HL-60/S4 (cell line): Measurements from ENCODE around the gene MTMR12.

Experiments
- in situ Hi-C: fragments of 300-500 bp; cut with MboI; formaldehyde crosslinking; loops from 2 replicates; pipeline ENCODE4 v1.14.3; 2022; ENCODE audit warnings: low sequenced_read_pairs

Gene MTMR12

DNA sequence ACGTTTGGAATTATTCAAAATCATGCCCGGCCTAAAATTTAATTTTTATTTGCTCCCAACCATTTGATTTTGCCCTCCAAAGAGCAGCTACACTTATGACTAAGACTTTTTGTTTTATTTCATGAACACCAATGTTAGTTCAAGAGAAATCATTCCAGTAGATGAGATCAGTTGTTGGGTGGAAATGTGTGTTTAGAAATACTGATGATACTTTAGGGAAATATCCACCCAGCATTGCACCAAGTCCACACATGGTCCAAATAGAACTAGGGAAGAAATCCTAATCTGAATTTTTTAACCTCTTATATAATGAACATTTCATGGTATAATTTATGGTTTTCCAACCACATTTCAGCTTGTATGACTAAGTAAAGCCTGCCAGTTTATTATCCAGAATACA lies 110.3 kb downstream of the MTMR12 start:
- in situ Hi-C loops, result no loop called here

DNA sequence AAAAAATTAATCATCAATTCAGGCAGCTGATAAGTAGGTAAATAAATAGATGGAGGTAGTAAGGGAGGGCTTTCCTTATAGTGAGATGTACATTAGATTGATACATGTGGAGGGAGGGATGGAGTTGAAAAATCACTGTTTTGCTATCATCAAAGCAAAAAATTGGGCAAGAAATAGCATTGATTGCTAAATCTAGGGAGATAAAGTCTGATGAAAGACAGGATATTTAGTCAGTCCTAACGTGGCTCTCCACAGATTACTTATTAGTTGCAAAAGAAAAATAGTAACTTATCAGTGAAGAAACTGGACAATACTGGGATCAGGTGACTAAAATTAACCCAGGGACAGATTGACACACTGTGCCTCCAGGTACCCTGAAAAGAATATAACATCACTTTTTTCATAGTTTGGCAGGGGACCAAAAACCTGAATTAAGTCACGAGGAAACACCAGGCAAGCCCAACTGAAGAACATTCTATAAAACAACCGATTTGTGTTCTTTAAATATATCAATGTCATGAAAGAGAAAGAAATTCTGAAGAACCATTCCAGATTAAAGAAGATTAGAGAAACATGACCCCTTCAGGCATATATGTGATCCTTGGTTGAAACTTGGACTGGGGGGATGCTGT lies 111.5 kb downstream of the MTMR12 start:
- in situ Hi-C loops, result no loop called here

DNA sequence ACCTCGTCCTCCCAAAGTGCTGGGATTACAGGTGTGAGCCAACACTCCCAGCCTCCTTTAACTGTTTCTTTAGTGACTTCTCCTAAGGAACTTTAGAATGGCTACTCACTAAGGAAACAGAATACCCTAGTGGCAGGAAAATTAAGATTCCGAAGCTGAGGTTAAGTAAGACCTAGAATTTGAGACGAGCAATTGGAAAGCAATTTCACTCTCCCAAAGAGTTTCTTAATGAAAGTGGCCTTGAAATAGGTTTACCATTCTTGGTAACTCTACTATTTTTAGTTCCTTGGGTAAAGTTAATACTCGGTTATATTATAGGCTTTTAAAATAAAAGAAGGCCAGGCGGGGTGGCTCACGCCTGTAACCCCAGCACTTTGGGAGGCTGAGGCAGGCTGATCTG lies 115.7 kb downstream of the MTMR12 start:
- in situ Hi-C loops, result no loop called here

DNA sequence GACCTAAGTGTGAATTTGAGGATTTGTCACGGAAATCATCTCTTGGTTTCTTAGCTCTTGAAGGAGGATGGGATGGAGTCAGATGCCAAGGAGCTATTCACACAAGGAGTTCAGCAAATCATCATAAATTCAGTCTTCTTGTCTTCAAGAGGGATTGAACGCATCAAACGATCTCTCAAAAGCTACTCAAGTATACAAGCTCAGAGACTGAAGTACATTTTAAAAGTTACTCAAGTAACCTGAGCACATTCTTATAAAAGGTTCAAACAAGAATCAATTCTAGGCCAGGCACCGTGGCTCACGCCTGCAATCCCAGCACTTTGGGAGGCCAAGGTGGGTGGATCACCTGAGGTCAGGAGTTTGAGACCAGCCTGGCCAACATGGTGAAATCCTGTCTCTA lies 117.5 kb downstream of the MTMR12 start:
- in situ Hi-C loops, result no loop called here

DNA sequence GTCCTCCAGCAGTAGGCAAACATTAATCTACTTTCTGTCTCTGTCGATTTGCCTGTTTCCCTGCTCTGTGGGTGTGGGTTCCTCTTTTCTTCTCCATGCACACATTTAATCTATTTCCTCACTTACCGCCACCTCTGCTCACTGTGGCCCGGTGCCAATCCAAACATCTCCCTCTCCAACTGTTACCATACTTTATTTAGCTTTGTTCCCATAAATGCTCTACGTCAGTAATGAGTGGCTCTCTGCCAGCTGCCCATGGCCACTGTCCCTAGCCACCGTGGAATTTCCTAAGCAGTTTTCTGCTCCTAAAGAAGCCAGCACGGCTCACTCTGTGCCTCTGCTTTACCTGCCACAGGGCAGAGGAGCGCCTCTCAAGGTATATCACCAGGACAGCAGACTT lies 119.1 kb downstream of the MTMR12 start:
- in situ Hi-C loops, result no loop called here

DNA sequence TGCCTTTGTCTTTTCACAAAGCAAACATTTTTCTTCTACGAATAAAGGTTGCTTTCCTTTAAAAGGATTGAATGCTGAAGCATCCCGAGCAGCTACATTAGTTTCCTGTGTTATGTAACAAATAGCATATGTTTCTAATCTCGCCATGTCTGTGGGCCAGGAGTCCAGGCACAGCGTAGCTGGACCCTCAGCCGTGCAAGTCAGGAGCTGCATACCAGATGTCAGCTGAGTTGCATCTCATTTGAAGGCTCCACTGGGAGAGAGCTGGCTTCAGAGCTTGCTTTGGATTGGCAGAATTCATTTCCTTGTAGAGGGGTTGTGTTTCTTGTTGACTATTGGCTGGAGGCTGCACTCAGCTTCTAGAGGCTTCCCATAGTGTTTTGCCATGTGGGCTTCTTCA lies 122.6 kb downstream of the MTMR12 start:
- in situ Hi-C loops, result no loop called here

DNA sequence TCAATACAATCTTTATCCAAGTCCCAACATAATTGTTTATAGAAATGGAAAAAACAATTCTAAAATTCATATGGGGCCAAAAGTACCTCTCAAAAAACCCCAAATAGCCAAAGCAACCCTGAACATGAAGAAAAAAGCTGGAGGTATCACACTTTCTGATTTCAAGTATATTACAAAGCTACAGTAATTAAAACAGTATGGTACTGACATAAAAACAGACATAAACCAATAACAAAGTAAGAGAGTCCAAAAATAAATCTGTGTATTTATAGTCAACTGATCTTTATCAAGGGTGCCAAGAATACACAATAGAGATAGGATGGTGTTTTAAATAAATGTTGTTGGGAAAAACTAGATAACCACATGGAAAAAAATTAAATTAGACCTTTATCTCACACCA lies 125.1 kb downstream of the MTMR12 start:
- in situ Hi-C loops, result no loop called here

DNA sequence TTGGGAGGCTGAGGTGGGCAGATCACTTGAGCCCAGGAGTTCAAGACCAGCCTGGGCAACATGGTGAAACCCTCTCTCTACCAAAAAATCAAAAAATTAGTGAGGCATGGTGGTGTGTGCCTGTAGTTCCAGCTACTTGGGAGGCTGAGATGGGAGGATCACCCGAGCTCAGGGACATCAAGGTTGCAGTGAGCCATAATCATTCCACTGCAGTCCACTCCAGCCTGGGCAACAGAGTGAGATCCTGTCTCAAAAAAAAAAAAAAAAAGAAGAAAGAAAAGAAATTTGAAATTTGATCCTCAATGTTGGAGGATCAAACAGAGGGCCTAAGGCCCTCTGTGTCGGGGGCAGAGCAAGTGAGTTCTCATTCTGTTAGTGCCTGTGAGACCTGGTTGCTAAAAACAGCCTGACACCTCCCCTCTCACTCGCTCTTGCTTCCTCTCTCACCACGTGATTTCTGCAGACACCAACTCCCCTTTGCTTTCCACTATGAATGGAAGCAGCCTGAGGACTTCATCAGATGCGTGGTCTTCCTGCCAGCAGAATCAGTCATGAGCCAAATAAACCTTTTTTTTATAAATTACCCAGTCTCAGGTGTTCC lies 130.2 kb downstream of the MTMR12 start:
- in situ Hi-C loops, result no loop called here
